ENCODE data around the gene LIPC. TPM values are rescaled to one million over a fixed set of nuclear protein-coding genes. Genes with fewer than 3 reads are reported as not detected.
A peak's percentile ranks its signal among the peaks of the same experiment; 100 is the strongest.

Gene LIPC
- total and polyA plus RNA-seq, 9 of the 15 experiments (the other 6 are each of a cell fraction or from before 2014, with no cell fraction given) = 0.07 to 0.41 (median 0.11) TPM; not detected in 2

DNA sequence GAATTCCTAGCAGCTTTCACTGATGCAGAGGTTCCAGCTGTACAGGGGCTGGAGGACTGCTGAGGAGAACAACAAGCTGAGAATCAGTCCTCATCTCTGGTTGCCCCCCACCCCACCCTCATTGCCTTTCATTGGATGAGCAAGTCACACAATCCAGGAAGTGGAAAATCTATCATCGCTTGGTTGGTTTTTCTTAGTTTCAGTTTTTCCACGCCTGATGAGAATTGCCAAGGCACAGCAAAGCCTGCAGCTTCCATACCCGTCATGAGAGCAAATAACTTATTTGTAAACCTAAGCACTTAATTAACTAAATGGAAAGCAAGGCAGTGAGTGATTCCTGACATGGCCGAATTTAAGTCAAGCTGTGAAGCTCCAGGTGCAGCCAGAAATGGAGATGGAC, 21.4 kb upstream of the LIPC start (continued):
- TF ChIP-seq L3MBTL2 (IDR thresholded peaks at IDR 0.05) (peak; percentile 48; the same call in 1 of the 2 replicates), RFX7 (CRISPR knock-in tag; IDR thresholded peaks at IDR 0.05) (no peak), CXXC5 (CRISPR knock-in tag; IDR thresholded peaks at IDR 0.05) (0 out of 2 replicates have a peak, but pooled peaks have one; percentile 10), JUNB (CRISPR knock-in tag; conservative IDR thresholded peaks at IDR 0.05) (no peak)
- TF ChIP-seq, protein P1, sequence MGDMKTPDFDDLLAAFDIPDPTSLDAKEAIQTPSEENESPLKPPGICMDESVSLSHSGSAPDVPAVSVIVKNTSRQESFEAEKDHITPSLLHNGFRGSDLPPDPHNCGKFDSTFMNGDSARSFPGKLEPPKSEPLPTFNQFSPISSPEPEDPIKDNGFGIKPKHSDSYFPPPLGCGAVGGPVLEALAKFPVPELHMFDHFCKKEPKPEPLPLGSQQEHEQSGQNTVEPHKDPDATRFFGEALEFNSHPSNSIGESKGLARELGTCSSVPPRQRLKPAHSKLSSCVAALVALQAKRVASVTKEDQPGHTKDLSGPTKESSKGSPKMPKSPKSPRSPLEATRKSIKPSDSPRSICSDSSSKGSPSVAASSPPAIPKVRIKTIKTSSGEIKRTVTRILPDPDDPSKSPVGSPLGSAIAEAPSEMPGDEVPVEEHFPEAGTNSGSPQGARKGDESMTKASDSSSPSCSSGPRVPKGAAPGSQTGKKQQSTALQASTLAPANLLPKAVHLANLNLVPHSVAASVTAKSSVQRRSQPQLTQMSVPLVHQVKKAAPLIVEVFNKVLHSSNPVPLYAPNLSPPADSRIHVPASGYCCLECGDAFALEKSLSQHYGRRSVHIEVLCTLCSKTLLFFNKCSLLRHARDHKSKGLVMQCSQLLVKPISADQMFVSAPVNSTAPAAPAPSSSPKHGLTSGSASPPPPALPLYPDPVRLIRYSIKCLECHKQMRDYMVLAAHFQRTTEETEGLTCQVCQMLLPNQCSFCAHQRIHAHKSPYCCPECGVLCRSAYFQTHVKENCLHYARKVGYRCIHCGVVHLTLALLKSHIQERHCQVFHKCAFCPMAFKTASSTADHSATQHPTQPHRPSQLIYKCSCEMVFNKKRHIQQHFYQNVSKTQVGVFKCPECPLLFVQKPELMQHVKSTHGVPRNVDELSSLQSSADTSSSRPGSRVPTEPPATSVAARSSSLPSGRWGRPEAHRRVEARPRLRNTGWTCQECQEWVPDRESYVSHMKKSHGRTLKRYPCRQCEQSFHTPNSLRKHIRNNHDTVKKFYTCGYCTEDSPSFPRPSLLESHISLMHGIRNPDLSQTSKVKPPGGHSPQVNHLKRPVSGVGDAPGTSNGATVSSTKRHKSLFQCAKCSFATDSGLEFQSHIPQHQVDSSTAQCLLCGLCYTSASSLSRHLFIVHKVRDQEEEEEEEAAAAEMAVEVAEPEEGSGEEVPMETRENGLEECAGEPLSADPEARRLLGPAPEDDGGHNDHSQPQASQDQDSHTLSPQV (IDR thresholded peaks at IDR 0.05) = peak; percentile 78
- TF ChIP-seq, protein P2, sequence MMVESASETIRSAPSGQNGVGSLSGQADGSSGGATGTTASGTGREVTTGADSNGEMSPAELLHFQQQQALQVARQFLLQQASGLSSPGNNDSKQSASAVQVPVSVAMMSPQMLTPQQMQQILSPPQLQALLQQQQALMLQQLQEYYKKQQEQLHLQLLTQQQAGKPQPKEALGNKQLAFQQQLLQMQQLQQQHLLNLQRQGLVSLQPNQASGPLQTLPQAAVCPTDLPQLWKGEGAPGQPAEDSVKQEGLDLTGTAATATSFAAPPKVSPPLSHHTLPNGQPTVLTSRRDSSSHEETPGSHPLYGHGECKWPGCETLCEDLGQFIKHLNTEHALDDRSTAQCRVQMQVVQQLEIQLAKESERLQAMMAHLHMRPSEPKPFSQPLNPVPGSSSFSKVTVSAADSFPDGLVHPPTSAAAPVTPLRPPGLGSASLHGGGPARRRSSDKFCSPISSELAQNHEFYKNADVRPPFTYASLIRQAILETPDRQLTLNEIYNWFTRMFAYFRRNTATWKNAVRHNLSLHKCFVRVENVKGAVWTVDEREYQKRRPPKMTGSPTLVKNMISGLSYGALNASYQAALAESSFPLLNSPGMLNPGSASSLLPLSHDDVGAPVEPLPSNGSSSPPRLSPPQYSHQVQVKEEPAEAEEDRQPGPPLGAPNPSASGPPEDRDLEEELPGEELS (CRISPR knock-in tag; IDR thresholded peaks at IDR 0.05; ENCODE audit: borderline replicate concordance) = no peak
- TF ChIP-seq, protein P3, sequence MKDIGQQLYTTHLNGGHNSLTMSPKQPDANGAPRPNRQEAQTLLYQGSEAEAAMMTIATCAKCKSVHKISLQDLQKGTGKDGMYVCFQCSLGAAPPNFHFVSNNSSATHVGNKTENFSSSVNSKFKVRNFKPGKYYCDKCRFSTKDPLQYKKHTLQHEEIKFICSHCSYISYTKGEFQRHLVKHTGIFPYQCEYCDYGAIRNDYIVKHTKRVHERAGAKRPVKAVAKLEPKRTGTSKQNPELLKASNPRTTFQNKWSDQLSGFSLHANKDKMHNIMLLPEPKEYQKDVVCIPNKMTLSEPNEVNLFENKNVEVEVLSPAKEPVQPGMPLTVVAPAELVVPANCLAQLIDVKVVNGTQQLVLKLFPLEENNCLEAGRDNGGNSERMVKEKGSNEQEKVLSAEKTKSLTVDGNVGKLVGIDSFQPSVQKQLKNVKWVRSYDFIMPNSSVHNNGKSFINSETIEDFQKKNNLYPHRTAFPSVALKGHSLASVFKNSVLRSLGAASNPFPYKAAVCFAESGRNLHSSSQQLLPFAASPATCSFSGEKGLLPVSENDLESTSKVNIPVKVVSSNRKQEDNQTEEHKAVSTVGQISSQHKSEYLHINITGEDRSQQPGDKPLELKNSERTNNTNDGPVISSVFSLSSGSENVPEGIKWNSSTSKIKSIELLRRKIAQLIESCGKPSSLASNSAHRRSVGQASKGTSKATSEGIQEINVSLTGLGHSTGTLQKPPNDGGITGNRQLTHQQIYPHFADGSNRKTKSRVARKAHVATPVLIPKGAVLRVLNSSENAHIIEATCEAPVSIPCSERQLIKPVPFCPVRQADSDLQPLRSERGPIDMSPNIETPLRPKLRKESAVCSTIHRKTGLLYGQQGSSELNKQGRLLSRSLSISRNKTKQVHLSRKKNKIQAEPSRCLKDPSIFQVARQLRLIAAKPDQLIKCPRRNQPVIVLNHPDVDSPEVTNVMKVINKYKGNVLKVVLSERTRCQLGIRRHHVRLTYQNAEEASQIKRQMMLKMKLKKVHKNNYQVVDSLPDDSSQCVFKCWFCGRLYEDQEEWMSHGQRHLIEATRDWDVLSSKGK (CRISPR knock-in tag; IDR thresholded peaks at IDR 0.05) = no peak
- TF ChIP-seq, protein P4, sequence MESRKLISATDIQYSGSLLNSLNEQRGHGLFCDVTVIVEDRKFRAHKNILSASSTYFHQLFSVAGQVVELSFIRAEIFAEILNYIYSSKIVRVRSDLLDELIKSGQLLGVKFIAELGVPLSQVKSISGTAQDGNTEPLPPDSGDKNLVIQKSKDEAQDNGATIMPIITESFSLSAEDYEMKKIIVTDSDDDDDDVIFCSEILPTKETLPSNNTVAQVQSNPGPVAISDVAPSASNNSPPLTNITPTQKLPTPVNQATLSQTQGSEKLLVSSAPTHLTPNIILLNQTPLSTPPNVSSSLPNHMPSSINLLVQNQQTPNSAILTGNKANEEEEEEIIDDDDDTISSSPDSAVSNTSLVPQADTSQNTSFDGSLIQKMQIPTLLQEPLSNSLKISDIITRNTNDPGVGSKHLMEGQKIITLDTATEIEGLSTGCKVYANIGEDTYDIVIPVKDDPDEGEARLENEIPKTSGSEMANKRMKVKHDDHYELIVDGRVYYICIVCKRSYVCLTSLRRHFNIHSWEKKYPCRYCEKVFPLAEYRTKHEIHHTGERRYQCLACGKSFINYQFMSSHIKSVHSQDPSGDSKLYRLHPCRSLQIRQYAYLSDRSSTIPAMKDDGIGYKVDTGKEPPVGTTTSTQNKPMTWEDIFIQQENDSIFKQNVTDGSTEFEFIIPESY (CRISPR knock-in tag; IDR thresholded peaks at IDR 0.05) = 0 out of 2 replicates have a peak, but pooled peaks have one; percentile 17
